ENCODE results near the gene DYRK3. TPM values are rescaled to one million over a fixed set of nuclear protein-coding genes. Genes with fewer than 3 reads are reported as not detected.

The DYRK3 gene
- total RNA-seq, 4 donors from 2014 or later = 0.67 to 3.3 (median 0.85) TPM; not detected in 1

DNA sequence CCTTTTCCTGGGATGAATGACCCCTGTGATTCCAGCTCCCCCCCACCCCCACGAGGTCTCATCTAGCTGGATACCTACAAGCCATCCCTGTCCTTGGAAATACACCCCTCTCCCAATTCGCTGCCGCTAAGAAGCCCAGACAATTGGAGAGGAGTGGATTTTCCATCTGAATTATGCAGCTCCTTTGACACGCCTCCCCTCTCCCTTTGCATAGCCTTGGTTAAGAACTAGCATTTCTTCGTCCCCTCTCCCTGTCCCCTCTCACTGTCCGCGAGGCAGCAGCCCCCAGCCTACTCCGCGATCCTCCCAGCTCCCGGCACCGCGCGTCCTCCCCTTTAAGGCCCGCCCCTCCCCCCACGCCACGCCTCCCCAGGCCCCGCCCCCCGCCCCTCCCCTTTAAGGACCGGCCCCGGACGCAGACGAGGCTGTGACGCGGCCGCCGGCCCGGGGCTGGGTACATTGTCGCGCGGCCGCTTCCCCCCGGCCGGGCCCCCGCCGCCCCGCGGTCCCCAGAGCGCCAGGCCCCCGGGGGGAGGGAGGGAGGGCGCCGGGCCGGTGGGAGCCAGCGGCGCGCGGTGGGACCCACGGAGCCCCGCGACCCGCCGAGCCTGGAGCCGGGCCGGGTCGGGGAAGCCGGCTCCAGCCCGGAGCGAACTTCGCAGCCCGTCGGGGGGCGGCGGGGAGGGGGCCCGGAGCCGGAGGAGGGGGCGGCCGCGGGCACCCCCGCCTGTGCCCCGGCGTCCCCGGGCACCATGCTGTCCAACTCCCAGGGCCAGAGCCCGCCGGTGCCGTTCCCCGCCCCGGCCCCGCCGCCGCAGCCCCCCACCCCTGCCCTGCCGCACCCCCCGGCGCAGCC is 49.4 kb downstream of the DYRK3 start, which contains the start of gene MAPKAPK2:
TSS of gene MAPKAPK2 (plus strand) at position 428 of the 856 bp plus-strand sequence. CDS start at position 753, 325 bp downstream.
- TF ChIP-seq, protein P1, sequence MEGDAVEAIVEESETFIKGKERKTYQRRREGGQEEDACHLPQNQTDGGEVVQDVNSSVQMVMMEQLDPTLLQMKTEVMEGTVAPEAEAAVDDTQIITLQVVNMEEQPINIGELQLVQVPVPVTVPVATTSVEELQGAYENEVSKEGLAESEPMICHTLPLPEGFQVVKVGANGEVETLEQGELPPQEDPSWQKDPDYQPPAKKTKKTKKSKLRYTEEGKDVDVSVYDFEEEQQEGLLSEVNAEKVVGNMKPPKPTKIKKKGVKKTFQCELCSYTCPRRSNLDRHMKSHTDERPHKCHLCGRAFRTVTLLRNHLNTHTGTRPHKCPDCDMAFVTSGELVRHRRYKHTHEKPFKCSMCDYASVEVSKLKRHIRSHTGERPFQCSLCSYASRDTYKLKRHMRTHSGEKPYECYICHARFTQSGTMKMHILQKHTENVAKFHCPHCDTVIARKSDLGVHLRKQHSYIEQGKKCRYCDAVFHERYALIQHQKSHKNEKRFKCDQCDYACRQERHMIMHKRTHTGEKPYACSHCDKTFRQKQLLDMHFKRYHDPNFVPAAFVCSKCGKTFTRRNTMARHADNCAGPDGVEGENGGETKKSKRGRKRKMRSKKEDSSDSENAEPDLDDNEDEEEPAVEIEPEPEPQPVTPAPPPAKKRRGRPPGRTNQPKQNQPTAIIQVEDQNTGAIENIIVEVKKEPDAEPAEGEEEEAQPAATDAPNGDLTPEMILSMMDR (IDR thresholded peaks at IDR 0.05) = no peak
- no peak for TF ChIP-seq POLR2A (IDR thresholded peaks at IDR 0.05)
- H3K9me3 ChIP-seq = no peaks in the 10 kb centered on the region
- DNase-seq = peak; percentile 87 to 91 (median 90)
- H3K27me3 ChIP-seq = no peaks in the 10 kb centered on the region
- H3K36me3 ChIP-seq = no peaks in the 10 kb centered on the region
- H3K4me3 ChIP-seq = peak within 1 kb of the TSS; percentile 54 to 99 (median 90)
- peak within 1 kb of the TSS; percentile 96 to 99 (median 98) for H3K27ac ChIP-seq
- peaks cover 0 to 51% (median 8%) of the 10 kb centered on the region in 4 donors for H3K4me1 ChIP-seq

DNA sequence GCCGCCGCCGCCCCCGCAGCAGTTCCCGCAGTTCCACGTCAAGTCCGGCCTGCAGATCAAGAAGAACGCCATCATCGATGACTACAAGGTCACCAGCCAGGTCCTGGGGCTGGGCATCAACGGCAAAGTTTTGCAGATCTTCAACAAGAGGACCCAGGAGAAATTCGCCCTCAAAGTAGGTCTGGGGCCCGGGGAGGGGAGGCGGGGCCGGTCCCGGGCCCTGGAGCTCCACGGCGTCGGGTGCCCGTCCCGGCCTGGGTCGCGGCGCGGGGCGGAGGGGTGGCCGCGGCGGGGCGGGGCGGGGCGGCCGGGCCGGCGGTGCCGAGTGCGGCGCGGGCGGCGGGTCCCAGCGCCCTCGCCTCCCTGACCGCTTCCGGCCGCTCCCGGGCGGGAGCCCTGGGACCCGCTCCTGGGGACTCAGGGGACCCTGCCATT is 50.0 kb downstream of the DYRK3 start:
- Histone ChIP-seq H3K4me3 (peak overlapping the region; percentile 54 to 99 (median 90)), H3K4me1 (peaks cover 0 to 57% (median 8%) of the 10 kb centered on the region in 4 donors), H3K27ac (peak overlapping the region; percentile 96 to 99 (median 98)), H3K27me3 (no peaks in the 10 kb centered on the region), H3K9me3 (no peaks in the 10 kb centered on the region), H3K36me3 (no peaks in the 10 kb centered on the region)
- TF ChIP-seq POLR2A (IDR thresholded peaks at IDR 0.05) = no peak
- TF ChIP-seq, protein P1 (IDR thresholded peaks at IDR 0.05) = no peak
- peak in 2 of 3 donors; percentile 54 to 73 for DNase-seq

DNA sequence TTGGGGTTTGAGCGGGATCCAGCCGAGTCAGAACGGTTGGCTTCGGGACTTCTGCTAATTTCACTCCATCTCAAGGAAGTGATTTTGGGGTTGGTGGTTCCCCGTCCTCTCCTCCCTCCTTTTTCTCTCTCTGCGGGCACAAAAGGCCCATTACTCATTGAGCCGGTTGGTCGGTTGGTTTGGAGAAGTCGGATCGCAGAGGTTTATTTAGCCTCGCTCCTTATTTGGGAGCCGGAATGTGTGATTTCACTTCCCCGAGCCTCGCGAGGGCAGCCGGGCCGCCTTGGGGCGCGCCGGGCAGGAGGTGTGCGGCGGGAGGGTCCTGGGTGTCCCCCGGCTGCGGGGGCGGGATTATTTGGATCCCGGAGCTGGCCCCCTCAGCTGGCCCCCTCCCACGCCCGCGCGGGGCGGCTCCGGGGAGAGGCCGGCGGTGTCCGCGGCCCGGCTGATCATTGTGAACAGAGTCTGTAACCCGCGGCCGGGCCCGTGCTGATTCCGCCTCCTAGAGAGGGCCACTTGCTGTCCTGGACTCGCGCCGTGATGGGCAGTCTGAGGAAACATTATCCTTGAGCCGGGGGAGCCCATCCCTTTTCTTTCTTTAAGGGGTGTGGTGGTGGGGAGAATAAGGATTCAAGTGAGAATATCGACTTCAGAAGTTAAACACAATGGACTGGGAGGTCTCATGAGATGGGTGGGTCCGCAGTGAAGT is 50.6 kb downstream of the DYRK3 start:
- Histone ChIP-seq H3K27me3 (no peaks in the 10 kb centered on the region), H3K4me1 (peaks cover 0 to 63% (median 11%) of the 10 kb centered on the region in 4 donors), H3K4me3 (peak overlapping the region; percentile 54 to 99 (median 90)), H3K27ac (peak overlapping the region; percentile 96 to 99 (median 98)), H3K36me3 (no peaks in the 10 kb centered on the region), H3K9me3 (no peaks in the 10 kb centered on the region)
- TF ChIP-seq POLR2A (IDR thresholded peaks at IDR 0.05) = no peak
- TF ChIP-seq, protein P1 (IDR thresholded peaks at IDR 0.05) = no peak
- peak; percentile 45 to 70 (median 69) for DNase-seq

DNA sequence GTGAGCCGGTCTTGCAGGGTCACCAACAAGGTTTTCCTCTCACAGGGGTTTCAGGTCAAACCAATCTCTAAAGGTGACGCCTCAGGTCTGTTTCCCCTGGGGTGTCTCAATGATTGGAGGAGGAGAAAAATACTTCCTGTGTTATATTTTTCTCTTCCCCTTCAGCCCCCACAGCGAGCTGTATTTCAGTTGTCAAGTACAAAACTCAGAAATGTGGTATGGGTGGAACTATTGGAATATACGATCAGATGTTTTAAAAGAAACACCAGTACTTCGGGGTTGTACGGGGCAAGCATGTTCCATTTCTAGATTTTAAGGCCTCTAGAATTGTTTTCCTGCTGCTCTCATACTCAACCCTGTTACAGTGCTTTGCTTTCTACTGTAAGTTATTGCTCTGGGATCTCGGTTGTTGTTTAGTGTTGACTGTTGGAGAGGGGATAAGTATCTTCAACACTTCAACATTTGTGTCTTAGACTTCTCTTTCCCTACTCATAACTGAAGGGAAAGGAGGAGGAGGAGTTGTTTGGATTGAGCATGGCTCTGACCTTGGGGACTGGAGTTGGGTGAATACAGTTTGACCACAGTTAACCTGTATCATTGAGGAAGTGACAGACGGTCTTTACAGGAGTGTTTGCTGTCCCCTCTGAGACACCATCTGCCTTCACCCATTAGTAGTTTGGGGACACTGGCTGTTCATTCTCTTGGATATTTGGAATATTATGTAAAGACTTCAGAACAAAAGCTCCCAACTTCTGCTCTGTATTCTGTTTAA is 51.3 kb downstream of the DYRK3 start:
- no peaks in the 10 kb centered on the region for H3K9me3 ChIP-seq
- TF ChIP-seq, protein P1 (IDR thresholded peaks at IDR 0.05) = no peak
- no peak for TF ChIP-seq POLR2A (IDR thresholded peaks at IDR 0.05)
- H3K4me1 ChIP-seq = peaks cover 0 to 68% (median 13%) of the 10 kb centered on the region in 4 donors
- H3K4me3 ChIP-seq = peak overlapping the region; percentile 54 to 99 (median 90)
- no peaks in the 10 kb centered on the region for H3K27me3 ChIP-seq
- H3K27ac ChIP-seq = peak overlapping the region; percentile 96 to 99 (median 98)
- peak in 2 of 3 donors; percentile 61 to 63 for DNase-seq
- H3K36me3 ChIP-seq = no peaks in the 10 kb centered on the region
